GM21360 (cell line): ENCODE results near the gene FIS1.
"Not testable (repeated sequence)": the region's sequence is repeated elsewhere in the genome, so short reads cannot be mapped to it uniquely, and the experiment has no call there.

Experiments
- ATAC-seq: cut with Tn5 transposase; IDR thresholded peaks from one replicate; pipeline ENCODE4 v1.9.1; 2021; ENCODE audit warnings: mild to moderate bottlenecking, moderate library complexity; ENCODE audit not compliant: unreplicated experiment

Gene FIS1

GRCh38 chr7:101206665-101207042 lies 38.2 kb downstream of the FIS1 start:
- no peak for ATAC-seq

GRCh38 chr7:101205901-101206664 lies 38.8 kb downstream of the FIS1 start:
- no peak for ATAC-seq

- ATAC-seq = not testable (repeated sequence)
Observed at GRCh38 chr7:101203740-101204738, 40.8 kb downstream of the FIS1 start.

GRCh38 chr7:101202603-101202918 lies 42.3 kb downstream of the FIS1 start:
- ATAC-seq = no peak

- no peak for ATAC-seq
Observed at GRCh38 chr7:101201695-101202602, 42.9 kb downstream of the FIS1 start.

- ATAC-seq = no peak
Observed at GRCh38 chr7:101200862-101201599, 43.9 kb downstream of the FIS1 start, which contains the start of gene MOGAT3. Gene MOGAT3, minus strand, starts transcription at chr7:101201036. Its CDS starts 182 bp downstream, at chr7:101200854.

GRCh38 chr7:101200504-101200861 lies 44.4 kb downstream of the FIS1 start:
- ATAC-seq = no peak

- not testable (repeated sequence) for ATAC-seq
Observed at GRCh38 chr7:101199522-101199921, 45.4 kb downstream of the FIS1 start.

- no peak for ATAC-seq
Observed at GRCh38 chr7:101198476-101198875, 46.4 kb downstream of the FIS1 start.

GRCh38 chr7:101197991-101198390 lies 46.9 kb downstream of the FIS1 start:
- ATAC-seq = no peak

- ATAC-seq = no peak
Observed at GRCh38 chr7:101195884-101196283, 49.0 kb downstream of the FIS1 start.
